Kidney epithelial cell (primary cell): Measurements from ENCODE around the gene SHPK. TPM values are rescaled to one million over a fixed set of nuclear protein-coding genes. Genes with fewer than 3 reads are reported as not detected.

Experiments used
- DNase-seq: peaks from one replicate; pipeline ENCODE4 v3.0.0-alpha.2; 2010; ENCODE audit warnings: low read depth
- H3K27me3 ChIP-seq: 2 replicates; pipeline ENCODE4 v1.6.0; 2011; ENCODE audit warnings: low read length; ENCODE audit not compliant: control insufficient read depth, insufficient read depth
- H3K36me3 ChIP-seq: 2 replicates; pipeline ENCODE4 v1.5.1; 2011; ENCODE audit warnings: low read length; ENCODE audit not compliant: control insufficient read depth, insufficient read depth
- H3K4me3 ChIP-seq: 2 replicates; pipeline ENCODE4 v1.5.1; 2011; ENCODE audit warnings: low read depth, mild to moderate bottlenecking, control low read depth, low read length
- total RNA-seq: library from RNA; depleted of rRNA; stranded (reverse); fragments of >200 nt; gene quantifications from 2 replicates; pipeline ENCODE4 v1.2.3, GENCODE V29; 2015
- TF ChIP-seq, protein P1 (sequence below): IDR thresholded peaks from 2 replicates; pipeline ENCODE4 v1.5.1; 2011; ENCODE audit warnings: mild to moderate bottlenecking, moderate library complexity, low read length, control low read depth, inconsistent platforms; ENCODE audit not compliant: insufficient read depth, poor library complexity, severe bottlenecking

SHPK gene
- total RNA-seq, 1 donor from 2014 or later = 17.5 TPM

- DNase-seq = no peak
- Histone ChIP-seq H3K36me3 (peaks cover 3% of the 10 kb centered on the region), H3K27me3 (no peaks in the 10 kb centered on the region), H3K4me3 (no peak overlapping the region)
- TF ChIP-seq, protein P1, sequence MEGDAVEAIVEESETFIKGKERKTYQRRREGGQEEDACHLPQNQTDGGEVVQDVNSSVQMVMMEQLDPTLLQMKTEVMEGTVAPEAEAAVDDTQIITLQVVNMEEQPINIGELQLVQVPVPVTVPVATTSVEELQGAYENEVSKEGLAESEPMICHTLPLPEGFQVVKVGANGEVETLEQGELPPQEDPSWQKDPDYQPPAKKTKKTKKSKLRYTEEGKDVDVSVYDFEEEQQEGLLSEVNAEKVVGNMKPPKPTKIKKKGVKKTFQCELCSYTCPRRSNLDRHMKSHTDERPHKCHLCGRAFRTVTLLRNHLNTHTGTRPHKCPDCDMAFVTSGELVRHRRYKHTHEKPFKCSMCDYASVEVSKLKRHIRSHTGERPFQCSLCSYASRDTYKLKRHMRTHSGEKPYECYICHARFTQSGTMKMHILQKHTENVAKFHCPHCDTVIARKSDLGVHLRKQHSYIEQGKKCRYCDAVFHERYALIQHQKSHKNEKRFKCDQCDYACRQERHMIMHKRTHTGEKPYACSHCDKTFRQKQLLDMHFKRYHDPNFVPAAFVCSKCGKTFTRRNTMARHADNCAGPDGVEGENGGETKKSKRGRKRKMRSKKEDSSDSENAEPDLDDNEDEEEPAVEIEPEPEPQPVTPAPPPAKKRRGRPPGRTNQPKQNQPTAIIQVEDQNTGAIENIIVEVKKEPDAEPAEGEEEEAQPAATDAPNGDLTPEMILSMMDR = no peak
Measured at GRCh38 chr17:3658784-3659449, 22.9 kb upstream of the SHPK start.

GRCh38 chr17:3657874-3658783, 22.1 kb upstream of the SHPK start:
- Histone ChIP-seq H3K4me3 (no peak overlapping the region), H3K27me3 (no peaks in the 10 kb centered on the region), H3K36me3 (peaks cover 1% of the 10 kb centered on the region)
- TF ChIP-seq, protein P1 = no peak
- DNase-seq = no peak

GRCh38 chr17:3657588-3657869, 21.5 kb upstream of the SHPK start:
- no peak for DNase-seq
- H3K36me3 ChIP-seq = peaks cover 1% of the 10 kb centered on the region
- H3K27me3 ChIP-seq = no peaks in the 10 kb centered on the region
- no peak overlapping the region for H3K4me3 ChIP-seq
- TF ChIP-seq, protein P1 = no peak

GRCh38 chr17:3656755-3657587, 20.9 kb upstream of the SHPK start:
- Histone ChIP-seq H3K4me3 (no peak overlapping the region), H3K27me3 (no peaks in the 10 kb centered on the region), H3K36me3 (no peaks in the 10 kb centered on the region)
- DNase-seq = no peak
- TF ChIP-seq, protein P1 = no peak

GRCh38 chr17:3656353-3656752, 20.3 kb upstream of the SHPK start:
- no peaks in the 10 kb centered on the region for H3K36me3 ChIP-seq
- DNase-seq = no peak
- TF ChIP-seq, protein P1 = no peak
- no peak overlapping the region for H3K4me3 ChIP-seq
- H3K27me3 ChIP-seq = no peaks in the 10 kb centered on the region
